ENCODE results near the gene GIGYF2. TPM values are rescaled to one million over a fixed set of nuclear protein-coding genes. Genes with fewer than 3 reads are reported as not detected.

The GIGYF2 gene
- total RNA-seq, 4 donors from 2014 or later: 69.0 to 208 (median 80.4) TPM

DNA sequence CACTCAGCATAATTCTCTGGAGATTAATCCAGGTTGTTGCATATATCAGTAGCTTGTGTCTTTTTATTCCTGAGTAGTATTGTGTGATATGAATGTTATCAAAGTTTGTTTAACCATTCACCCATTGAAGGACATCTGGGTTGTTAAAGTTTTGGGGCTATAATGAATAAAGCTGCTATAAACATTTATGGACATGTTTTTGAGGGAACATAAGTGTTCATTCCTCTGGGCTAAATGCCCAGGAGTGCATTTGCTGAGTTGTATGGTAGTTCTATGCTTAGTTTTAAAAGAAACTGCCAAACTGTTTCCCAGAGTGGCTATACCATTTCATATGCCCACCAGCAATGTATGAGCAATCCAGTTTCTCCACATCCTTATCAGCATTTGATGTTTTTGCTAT, 101.1 kb downstream of the GIGYF2 start:
- H3K4me3 ChIP-seq: no peak overlapping the region
- no peak overlapping the region for H3K27ac ChIP-seq
- DNase-seq (ENCODE audit: low spot score in 2 of 2): no peak
- TF ChIP-seq POLR2A (IDR thresholded peaks at IDR 0.05): no peak
- TF ChIP-seq EP300 (IDR thresholded peaks at IDR 0.05): no peak
- TF ChIP-seq, protein P1, sequence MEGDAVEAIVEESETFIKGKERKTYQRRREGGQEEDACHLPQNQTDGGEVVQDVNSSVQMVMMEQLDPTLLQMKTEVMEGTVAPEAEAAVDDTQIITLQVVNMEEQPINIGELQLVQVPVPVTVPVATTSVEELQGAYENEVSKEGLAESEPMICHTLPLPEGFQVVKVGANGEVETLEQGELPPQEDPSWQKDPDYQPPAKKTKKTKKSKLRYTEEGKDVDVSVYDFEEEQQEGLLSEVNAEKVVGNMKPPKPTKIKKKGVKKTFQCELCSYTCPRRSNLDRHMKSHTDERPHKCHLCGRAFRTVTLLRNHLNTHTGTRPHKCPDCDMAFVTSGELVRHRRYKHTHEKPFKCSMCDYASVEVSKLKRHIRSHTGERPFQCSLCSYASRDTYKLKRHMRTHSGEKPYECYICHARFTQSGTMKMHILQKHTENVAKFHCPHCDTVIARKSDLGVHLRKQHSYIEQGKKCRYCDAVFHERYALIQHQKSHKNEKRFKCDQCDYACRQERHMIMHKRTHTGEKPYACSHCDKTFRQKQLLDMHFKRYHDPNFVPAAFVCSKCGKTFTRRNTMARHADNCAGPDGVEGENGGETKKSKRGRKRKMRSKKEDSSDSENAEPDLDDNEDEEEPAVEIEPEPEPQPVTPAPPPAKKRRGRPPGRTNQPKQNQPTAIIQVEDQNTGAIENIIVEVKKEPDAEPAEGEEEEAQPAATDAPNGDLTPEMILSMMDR (IDR thresholded peaks at IDR 0.05): no peak
- TF ChIP-seq POLR2AphosphoS5 (IDR thresholded peaks at IDR 0.05): no peak
- H3K36me3 ChIP-seq: peaks cover 70% of the 10 kb centered on the region
- H3K27me3 ChIP-seq: no peaks in the 10 kb centered on the region
- peaks cover 3% of the 10 kb centered on the region for H3K9me3 ChIP-seq
- no peaks in the 10 kb centered on the region for H3K4me1 ChIP-seq

DNA sequence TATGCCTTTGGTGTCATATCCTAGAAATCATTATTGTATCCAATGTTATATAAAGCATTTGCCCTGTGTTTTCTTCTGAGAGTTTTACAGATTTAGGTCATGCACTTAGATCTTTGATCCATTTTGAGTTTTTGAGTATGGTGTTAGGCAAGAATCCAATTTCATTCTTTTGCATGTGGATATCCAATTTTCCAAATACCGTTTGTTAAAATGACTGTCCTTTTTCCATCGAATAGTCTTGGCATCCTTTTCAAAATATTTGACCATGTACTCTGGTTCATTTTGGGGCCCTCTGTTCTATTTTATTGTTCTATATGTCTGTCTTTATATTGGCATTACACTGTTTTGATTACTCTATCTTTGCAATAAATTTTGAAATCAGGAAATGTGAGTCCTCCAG, 103.0 kb downstream of the GIGYF2 start:
- H3K27me3 ChIP-seq: no peaks in the 10 kb centered on the region
- no peak overlapping the region for H3K4me3 ChIP-seq
- peaks cover 3% of the 10 kb centered on the region for H3K9me3 ChIP-seq
- H3K36me3 ChIP-seq: peaks cover 55% of the 10 kb centered on the region
- 75% methylated on average over 2 of the region's 2 CpGs for WGBS
- H3K27ac ChIP-seq: no peak overlapping the region
- no peak for DNase-seq (ENCODE audit: low spot score in 2 of 2)
- TF ChIP-seq EP300 (IDR thresholded peaks at IDR 0.05) (no peak), POLR2AphosphoS5 (IDR thresholded peaks at IDR 0.05) (no peak), POLR2A (IDR thresholded peaks at IDR 0.05) (no peak)
- TF ChIP-seq, protein P1 (IDR thresholded peaks at IDR 0.05): no peak
- H3K4me1 ChIP-seq: no peaks in the 10 kb centered on the region

DNA sequence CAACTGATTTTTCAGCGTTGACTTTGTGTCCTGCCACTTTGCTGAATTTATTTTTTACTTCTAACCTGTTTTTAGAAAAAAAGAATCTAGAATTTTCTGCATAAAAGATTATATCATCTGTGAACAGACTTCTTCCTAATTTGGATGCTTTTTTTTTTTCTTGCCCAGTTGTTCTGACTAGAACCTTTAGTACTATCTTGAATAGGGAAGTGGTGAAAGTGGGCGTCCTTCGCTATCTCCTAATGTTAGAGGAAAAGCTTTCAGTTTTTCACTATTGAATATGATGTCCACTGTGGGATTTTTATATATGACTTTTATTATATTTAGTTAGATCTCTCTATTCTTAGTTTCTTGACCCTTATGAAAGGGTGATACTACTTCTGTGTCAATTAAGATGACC, 105.0 kb downstream of the GIGYF2 start:
- DNase-seq (ENCODE audit: low spot score in 2 of 2): no peak
- Histone ChIP-seq H3K9me3 (peaks cover 3% of the 10 kb centered on the region), H3K27me3 (no peaks in the 10 kb centered on the region), H3K27ac (no peak overlapping the region), H3K4me1 (no peaks in the 10 kb centered on the region), H3K4me3 (no peak overlapping the region), H3K36me3 (peaks cover 49% of the 10 kb centered on the region)
- TF ChIP-seq EP300 (IDR thresholded peaks at IDR 0.05) (no peak), POLR2AphosphoS5 (IDR thresholded peaks at IDR 0.05) (no peak), POLR2A (IDR thresholded peaks at IDR 0.05) (no peak)
- TF ChIP-seq, protein P1 (IDR thresholded peaks at IDR 0.05): no peak
- WGBS: 92% methylated on average over 3 of the region's 3 CpGs

DNA sequence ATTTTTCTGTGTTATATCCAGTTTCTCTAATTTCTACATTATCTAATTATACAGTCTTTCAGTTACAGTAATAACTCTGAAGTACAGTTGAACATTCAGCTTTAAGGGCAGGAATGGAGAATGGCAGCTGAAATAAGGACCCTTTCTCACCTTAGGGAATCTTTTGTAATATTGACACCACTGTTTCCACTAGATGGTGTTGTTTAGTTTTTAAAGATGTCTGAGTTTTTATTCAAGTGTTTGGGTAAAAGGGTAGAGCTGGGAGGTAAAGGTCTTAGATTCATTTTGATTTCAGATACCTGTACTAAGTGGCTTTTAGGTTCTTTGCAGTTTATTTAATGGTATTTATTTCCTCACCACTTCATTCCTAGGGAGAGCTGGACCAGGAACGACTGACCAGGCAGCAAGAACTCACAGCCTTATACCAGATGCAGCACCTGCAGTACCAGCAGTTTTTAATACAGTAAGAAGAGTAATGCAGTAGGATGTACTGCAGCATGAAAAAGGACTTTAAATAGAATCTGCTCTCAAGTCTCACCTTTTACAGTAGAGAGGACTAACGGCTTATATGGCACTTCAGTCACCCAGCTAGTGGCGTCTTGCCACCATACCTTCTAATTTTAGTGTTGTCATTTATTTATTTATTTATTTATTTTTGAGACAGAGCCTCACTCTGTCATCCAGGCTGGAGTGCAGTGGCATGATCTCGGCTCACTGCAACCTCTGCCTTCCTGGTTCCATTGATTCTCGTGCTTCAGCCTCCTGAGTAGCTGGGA, 112.4 kb downstream of the GIGYF2 start:
- H3K27me3 ChIP-seq: no peaks in the 10 kb centered on the region
- no peak overlapping the region for H3K4me3 ChIP-seq
- H3K27ac ChIP-seq: no peak overlapping the region
- WGBS: 92% methylated on average over 5 of the region's 5 CpGs
- no peak for DNase-seq (ENCODE audit: low spot score in 2 of 2)
- no peaks in the 10 kb centered on the region for H3K4me1 ChIP-seq
- no peaks in the 10 kb centered on the region for H3K9me3 ChIP-seq
- TF ChIP-seq EP300 (IDR thresholded peaks at IDR 0.05) (no peak), POLR2AphosphoS5 (IDR thresholded peaks at IDR 0.05) (no peak), POLR2A (IDR thresholded peaks at IDR 0.05) (no peak)
- TF ChIP-seq, protein P1 (IDR thresholded peaks at IDR 0.05): no peak
- peaks cover 80% of the 10 kb centered on the region for H3K36me3 ChIP-seq

DNA sequence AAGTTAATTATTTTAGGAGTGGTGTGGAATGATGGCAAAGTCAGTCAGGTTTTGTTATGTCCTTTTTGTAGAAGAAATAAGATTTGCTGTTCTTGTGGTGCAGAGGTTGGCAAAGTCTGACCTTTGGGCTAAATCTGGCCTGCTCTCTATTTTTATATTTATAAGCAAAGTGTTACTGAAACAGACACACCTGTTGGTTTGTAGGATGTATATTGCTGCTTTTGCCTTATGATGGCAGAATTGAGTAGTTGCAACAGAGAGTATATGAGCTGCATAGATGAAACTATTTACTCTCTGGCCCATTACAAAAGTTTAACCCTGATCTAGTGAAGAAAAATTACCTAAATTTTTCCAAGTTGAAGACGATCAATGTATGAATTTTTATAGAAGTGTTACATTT, 113.3 kb downstream of the GIGYF2 start:
- Histone ChIP-seq H3K4me1 (no peaks in the 10 kb centered on the region), H3K27ac (no peak overlapping the region), H3K9me3 (no peaks in the 10 kb centered on the region), H3K27me3 (no peaks in the 10 kb centered on the region), H3K36me3 (peaks cover 86% of the 10 kb centered on the region), H3K4me3 (no peak overlapping the region)
- no peak for TF ChIP-seq EP300 (IDR thresholded peaks at IDR 0.05)
- TF ChIP-seq, protein P1 (IDR thresholded peaks at IDR 0.05): no peak
- no peak for TF ChIP-seq POLR2AphosphoS5 (IDR thresholded peaks at IDR 0.05)
- TF ChIP-seq POLR2A (IDR thresholded peaks at IDR 0.05): no peak
- WGBS: 91% methylated on average over 1 of the region's 1 CpG
- DNase-seq (ENCODE audit: low spot score in 2 of 2): no peak
